Left ventricle myocardium superior (tissue), 1 donor: ENCODE results near the gene THBS2. TPM values are rescaled to one million over a fixed set of nuclear protein-coding genes. Genes with fewer than 3 reads are reported as not detected.
A peak's percentile ranks its signal among the peaks of the same experiment; 100 is the strongest.
"Not testable (repeated sequence)": the region's sequence is repeated elsewhere in the genome, so short reads cannot be mapped to it uniquely, and the experiment has no call there.

Experiments
- ATAC-seq: fragments of 200-7000 bp; cut with Tn5 transposase; one replicate; pipeline ENCODE4 v1.9.1; 2020; ENCODE audit warnings: mild to moderate bottlenecking, moderate library complexity
- DNase-seq: peaks from one replicate; pipeline ENCODE4 v3.0.0-alpha.2; 2020
- intact Hi-C: fragments of 100-400 bp; cut with micrococcal nuclease; formaldehyde crosslinking; loops from one replicate; pipeline ENCODE4 v1.11.0; 2022
- total RNA-seq: library from RNA; stranded (reverse); fragmentation: NEBNext Ultra II Directional; extraction: Animal tissue kit (Norgen Biotek cat#: 25700); gene quantifications from one replicate; pipeline ENCODE4 v1.2.1, GENCODE V29; 2021
- donor health status: DM: no; HTN: yes; CAD: no; lungs with severe emphysema.

The THBS2 gene
- total RNA-seq, 1 donor from 2014 or later: 10.7 TPM

DNA sequence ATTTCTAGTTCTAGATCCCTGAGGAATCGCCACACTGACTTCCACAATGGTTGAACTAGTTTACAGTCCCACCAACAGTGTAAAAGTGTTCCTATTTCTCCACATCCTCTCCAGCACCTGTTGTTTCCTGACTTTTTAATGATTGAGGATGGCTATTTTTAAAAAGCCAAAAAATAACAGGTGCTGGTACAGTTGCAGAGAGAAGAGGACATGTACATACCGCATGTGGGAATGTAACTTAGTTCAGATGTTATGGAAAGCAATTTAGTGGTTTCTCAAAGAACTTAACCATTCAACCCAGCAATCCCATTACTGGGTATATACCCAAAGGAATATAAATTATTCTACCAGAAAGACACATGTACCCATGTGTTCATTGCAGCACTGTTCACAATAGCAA lies 57.4 kb downstream of the THBS2 start:
- ATAC-seq, DNase-seq, intact Hi-C loops: not testable (repeated sequence)

DNA sequence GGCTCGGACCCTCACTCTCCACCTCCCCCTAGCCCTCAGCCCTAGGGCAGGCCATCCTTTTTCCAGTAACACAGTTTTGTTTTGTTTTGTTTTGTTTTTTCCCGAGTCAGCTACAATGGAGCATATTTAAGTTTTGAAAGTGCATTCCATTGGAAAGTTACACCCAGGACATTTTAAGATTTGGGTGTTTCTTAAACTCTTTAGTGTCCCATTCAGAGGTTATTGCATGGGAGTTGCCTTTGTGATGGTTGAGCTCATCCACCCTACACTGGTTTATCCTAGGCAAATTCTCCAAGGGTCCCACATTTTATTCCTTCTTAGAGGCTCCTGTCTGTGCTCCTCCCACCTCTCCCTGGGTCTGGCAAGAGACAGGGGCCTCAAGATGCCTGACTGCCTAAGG lies 58.9 kb downstream of the THBS2 start:
- intact Hi-C loops: no loop called here
- DNase-seq (no peak), ATAC-seq (no peak)

DNA sequence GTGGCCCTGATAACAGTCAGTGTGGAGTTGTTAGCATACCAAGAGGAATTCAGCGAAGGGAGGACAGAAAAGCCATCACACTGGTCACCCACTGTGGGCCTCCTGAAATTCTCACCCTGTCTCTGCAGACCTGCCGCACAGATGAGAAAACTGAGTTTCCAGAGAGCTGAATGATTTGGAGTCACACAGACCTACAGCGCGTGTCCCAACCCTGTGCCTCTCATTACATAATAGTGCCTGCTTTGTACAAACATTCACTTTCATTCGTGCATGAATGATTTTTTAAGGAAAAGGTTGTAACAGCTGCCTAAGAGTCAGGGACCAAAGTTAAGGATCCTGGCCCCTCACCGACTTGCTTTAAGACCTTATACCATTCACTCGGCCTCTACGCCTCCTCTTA lies 62.7 kb downstream of the THBS2 start:
- ATAC-seq: peak; percentile 41
- intact Hi-C loops: no loop called here
- no peak for DNase-seq

DNA sequence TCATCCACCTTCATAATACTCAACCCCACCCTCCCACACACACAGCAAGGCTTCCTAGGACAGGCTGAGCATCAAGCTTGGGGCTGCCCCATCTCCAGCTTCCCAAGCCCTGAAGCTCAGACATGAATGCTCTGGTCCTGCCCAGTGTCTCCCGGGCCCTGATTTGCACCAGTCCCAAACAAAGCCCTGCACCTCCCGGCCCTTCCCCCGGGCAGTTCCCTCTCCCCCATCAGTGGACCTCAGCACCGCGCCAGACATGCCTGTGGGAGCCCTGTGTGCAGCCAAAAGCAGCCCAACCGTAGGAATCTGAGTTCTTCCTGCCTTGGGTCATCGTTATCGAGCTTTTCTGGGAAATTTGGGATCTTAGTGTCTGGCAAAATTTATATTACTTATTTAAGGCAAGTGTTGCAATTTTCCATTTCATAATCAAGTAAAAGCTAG lies 63.5 kb downstream of the THBS2 start:
- intact Hi-C loops: no loop called here
- ATAC-seq (peak; percentile 99), DNase-seq (peak; percentile 83)

DNA sequence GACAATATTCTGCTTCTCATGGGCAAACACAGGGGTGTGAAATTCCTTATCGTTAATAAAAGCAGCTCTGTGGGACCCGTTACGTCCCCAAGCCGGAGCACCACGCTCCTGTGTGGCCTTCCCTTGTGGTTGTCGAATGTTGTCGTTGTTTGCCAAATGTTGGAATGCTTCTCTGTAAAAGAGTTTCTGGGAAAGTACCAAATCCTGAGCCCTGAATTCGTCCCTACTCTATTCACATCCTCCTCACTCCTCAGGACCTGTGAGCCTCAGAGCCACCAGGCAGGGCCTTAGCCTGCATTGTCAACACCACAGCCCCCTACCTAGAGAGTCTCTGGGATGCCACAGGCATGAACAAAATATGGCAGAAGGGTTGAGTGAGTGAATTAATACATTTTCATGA lies 64.0 kb downstream of the THBS2 start:
- intact Hi-C loops: no loop called here
- ATAC-seq (peak; percentile 41), DNase-seq (no peak)

DNA sequence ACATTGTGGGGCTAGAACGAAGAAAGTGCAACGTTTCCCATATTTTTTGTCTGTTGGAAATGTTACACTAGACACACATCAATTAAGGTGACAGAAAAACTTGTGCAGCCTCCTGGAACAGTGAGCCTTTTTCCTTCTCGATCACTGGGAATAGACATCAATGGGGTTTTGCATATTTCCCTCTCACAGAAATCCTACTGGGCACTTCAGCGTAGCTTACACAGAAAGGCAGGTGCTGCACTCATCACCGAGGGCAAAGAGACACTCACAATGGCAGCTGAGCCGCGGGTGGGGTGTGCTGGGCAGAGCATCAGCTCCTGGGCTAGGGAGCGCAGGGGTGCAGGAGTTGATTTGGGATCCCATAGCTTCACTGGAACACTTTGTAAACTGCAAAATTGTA lies 64.5 kb downstream of the THBS2 start:
- intact Hi-C loops: no loop called here
- ATAC-seq: no peak
- DNase-seq: no peak

DNA sequence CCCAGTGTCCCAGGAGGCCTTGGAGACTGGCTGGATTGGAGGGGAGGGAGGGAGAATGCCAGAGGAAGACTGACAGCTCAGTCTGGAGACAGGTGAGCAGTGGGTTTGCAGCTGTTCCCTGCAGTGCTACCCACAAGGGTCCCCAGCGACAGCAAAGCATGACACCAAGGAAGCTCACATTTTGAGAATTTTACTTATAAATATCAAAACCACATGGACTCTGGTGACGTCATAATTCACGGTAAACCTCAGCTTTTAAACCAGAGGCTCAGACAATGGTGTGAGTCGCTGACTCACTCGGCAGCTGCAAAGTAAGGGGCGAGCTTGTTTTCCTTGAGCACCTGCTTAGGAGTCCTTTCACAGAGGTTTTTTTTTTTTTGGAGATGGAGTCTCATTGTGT lies 65.2 kb downstream of the THBS2 start:
- intact Hi-C loops: no loop called here
- DNase-seq: no peak
- ATAC-seq: no peak

DNA sequence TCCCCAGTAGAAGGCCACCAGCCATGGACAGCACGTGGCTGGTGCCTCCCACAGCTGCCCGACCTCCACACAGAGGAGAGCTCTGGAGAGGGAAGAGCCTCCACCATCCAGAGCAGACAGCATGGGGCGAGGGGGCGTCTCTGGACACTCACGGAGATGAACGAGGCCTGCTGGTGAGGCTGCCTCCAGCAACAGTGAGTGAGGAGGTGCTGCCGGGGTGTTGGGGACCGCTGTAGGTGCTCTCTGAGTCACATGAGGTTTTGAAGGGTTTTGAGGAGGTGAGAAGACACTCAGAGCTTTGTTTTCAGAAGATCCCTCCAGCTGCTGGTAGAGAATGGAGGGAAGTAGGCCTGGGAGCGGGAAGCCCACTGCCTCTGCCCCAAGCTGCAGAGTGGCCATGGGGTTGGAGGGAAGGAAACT lies 65.6 kb downstream of the THBS2 start:
- ATAC-seq (no peak), DNase-seq (no peak)
- intact Hi-C loops: no loop called here

DNA sequence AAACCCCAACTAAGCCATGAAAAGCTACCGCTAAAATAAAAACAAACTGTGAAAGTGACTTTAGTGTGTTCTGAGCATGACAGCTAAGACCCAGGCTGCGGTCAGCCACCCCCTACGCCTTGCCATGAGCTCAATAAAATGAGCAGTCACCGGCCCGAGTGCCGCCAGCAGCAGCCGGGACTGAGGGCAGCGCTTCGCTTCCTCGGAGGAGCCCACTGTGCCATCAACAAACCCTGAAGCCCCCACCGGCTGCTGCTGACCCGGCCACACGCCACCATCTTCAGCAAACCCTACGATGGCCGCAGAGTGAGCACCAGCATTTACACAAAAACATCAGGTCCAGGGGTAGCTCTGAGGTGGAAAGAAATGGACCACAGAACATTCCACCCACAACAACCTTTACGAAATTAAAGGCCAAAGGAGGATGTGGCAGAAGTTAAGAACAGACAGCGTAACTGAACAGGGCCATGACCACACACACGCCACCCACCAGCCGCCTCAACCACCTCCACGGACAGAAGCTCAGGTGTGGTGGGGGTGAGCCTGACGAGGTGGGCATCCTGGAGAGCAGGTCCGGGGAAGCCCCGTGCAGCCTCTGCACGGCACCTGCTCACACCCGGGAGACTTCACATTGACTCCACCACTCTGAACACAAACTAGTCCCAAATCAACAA lies 67.0 kb downstream of the THBS2 start:
- intact Hi-C loops: no loop called here
- ATAC-seq (no peak), DNase-seq (no peak)

DNA sequence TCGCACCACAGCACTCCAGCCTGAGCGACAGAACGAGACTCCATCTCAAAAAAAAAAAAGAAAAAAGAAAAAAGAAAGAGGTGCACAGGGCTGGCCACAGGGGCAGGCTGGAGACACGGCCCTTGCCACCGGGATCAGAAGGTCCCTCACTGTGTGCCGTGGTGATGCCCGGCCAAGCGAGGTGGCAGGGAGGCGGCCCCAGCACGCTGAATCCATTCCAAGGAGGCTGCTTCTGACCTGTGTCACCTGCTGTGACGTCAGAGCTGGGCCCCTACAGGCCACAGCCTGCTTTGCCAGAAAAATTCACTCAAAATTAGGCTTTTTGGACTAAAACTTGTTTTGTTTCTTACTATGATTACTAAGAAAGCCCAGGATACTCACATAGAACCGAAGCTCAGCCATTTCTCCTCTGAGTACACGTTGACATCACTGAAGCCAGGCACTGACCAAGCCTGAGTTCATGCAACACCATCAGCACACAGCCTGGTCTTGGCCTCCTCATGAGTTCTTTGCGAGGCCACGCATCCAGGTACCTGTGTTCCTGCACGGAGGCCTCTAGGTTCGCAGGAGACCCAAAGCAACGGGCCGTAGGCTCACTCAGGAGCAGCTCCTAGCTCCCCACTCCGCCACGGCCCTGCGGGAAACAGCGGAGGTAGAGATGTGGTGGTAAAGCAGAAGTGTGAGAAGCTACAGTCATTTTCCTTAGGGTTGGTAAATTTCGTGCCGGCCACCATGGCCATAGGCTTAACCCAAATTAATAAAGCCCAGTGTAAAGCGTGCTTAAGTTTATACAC lies 67.8 kb downstream of the THBS2 start:
- intact Hi-C loops: no loop called here
- no peak for DNase-seq
- no peak for ATAC-seq

DNA sequence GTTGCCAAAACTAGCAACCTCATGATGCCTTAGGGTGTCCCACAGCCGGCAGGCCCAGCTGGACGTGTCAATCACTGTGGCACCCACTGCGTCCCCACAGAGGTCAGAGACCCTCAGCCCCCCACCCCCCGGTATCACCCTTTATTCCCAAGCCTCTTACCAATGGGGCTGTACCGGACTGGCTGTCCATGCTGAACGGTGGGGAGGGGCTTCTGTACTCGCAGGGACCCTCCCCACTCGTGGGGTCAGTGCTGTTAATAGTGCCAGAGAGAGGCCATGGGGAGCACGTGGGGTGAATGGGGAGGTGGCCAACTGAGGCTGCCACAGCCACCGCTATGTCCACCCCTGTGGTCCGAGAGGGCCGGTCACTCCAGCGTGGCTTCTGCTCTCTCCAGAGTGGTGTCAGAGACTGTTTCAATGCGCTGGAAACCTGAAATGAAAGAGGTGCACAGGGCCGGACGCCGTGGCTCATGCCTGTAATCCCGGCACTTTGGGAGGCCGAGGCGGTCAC lies 68.6 kb downstream of the THBS2 start:
- DNase-seq: no peak
- no peak for ATAC-seq
- intact Hi-C loops: no loop called here

DNA sequence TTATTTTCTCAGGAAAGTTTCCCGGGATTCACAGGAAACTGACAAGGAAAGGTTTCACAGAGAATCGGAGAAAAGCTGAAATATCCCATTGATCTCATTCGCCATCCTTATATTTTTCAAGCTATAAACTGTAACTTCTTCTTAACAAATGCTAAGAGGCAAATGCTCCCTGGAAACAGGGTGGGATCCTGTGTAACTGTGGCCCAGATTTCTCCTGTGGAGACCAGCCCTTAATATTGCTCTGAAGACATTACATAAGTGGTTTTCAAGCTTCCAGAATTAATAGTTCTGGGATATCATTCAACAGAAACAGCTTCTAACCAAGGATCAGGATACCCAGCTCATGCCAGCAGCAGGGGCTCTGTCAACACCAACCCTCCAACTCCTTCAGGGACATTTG lies 69.2 kb downstream of the THBS2 start:
- ATAC-seq: no peak
- intact Hi-C loops: no loop called here
- DNase-seq: no peak

DNA sequence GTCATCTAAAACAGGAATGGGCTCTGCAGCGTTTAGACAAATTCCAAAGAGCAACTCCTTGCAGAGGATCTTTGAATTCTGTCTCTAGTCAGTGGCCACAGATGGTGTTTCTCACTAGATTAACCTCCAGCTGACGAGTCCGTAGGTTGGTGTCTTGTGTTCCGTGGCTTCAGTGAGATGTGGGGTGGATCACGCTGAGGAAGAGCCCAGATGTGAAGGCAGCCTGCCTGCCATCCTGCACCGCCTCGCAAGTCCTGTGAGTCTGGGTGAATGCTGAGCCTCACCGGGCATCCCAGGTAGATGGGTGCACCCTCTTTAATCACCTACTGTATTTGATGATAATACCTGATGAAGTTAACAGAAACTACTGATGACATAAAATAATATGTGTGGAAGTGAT lies 70.4 kb downstream of the THBS2 start:
- ATAC-seq (no peak), DNase-seq (no peak)
- intact Hi-C loops: no loop called here

DNA sequence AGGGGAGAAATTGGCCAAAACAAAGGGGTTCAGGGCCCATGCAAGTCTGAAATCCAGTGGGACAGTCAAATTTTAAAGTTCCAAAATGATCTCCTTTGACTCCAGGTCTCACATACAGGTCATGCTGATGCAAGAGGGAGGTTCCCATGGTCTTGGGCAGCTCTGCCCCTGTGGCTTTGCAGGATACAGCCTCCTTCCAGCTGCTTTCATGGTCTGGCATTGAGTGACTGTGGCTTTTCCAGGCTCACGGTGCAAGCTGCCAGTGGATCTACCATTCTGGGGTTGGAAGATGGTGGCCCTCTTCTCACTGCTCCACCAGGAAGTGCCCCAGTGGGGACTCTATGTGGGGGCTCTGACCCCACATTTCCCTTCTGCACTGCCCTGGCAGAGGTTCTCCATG lies 73.8 kb downstream of the THBS2 start:
- DNase-seq, intact Hi-C loops, ATAC-seq: not testable (repeated sequence)

DNA sequence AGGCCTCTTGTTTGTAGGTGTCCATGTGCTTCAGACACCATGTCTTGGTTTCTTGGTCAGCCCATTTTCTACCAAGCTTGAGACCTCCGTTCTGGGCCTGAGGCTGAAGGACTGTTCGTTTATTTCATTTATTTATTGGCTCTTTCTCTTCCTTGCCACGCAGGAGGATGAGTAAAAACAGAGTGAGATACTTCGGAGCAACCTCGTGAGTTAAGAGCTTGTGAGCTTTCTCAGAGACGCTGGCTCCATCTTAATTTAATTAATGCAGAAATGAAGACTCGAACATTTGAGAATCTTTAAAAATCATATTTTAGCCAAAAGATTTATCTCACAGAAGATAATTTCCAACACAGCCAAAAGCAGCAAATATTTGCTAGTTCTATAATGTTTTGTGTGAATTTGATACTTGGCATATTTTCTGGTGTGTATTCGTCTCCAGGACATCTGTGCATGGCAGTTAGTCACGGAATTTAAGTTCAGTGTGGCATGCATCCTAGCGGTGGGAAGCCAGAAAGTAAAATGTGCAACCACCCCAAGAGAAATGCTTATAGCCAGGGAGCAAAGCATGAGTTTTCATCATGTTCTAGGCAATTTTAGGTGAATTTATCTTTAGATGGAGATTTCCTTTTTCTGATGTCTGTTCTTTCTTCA lies 76.0 kb downstream of the THBS2 start:
- ATAC-seq (no peak), DNase-seq (no peak)
- intact Hi-C loops: no loop called here

DNA sequence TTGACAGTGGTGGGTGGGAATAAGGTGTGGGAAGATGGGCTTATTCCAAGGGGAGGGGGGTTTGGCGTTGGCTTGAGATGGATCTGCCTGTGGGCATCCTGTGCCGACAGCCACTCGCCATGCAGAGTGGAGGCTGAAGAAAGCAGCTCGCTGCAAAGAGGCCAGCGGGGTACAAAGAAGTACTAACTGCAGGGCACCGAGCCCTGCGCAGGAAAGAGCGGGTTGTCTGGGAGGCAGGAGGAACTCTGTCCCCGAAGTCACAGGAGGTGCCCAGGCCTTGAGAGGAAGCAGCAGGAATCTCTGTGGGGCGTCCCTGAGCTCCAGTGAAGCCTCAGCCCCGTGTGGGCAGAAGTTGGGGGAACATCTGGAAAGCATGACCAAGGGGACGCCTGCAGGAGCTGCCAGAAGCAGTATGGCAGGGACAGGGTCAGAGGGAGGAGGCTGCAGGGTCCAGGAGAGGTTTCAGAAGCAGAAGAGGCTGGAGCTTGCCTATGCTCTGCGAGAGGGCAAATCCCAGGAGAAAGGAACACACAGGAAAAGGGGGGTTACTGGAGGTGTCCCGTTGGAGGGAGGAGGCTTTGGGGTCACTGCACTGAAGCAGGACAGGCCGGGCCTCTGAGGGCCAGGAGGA lies 77.2 kb downstream of the THBS2 start:
- DNase-seq: no peak
- no peak for ATAC-seq
- intact Hi-C loops: no loop called here

DNA sequence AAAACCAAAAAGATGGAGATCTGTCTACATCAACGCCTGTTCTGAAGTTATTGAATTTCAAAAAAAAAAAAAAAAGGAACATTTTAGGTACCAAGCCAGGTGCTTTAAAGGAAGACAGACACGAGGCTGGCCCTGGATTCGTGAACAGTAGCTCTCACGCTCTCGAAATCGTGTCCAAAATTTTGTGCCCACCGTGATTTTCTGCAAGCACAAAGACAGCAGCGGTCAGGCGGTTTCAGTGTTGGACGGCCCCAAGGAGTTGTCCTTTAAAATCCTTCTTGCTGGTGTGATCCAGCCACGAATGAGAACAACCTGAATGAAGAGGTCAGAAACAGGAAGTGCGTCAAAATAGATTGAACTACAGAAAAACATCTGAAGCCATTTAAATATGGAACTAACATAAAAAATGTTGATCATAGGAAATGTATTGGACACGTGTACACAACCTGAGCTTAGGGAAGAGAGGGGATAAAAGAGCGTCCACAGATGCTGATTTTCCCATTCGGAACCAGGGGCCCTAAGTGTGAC lies 78.2 kb downstream of the THBS2 start:
- no peak for DNase-seq
- ATAC-seq: no peak
- intact Hi-C loops: no loop called here

DNA sequence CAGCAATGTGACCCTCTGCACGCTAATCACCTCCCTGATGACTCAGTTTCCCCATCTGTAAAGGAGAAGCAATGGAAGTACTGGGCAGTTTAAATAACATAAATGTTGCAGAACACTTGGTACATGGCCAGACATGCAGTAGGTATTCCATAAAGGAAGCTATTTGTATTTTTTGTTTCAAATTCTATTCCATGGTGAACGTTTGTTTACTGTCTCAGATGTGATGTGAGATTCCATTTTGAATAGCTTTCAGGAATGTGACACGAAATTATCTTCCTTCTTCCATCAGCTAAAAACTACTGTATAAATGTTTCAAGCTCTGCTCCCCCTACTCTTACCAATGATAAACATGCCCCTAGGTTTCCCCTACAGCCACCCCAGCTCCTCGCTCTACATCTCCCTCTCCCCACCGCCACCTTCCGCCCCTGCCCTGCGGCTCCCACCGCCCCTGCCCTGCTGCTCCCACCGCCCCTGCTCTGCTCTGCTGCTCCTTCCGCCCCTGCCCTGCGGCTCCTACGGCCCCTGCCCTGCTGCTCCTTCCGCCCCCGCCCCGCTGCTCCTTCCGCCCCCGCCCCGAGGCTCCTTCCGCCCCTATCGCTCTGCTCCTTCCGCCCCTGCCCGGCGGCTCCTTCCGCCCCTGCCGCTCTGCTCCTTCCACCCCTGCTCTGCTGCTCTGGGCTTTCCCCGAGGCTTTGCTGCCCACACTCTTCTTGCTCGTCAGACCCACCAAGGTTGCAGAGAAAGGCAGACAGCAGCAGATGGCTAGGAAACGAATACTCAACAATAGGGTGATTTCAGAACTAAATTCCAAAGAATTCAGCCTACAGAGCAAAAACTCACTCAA lies 78.9 kb downstream of the THBS2 start:
- intact Hi-C loops: no loop called here
- DNase-seq: no peak
- peak; percentile 38 for ATAC-seq
